ENCODE data around the gene INPP5D.

Gene INPP5D

GRCh38 chr2:233247116-233247515, 187.0 kb downstream of the INPP5D start:
- no peak for DNase-seq (ENCODE audit: low spot score)
- TF ChIP-seq, protein P1, sequence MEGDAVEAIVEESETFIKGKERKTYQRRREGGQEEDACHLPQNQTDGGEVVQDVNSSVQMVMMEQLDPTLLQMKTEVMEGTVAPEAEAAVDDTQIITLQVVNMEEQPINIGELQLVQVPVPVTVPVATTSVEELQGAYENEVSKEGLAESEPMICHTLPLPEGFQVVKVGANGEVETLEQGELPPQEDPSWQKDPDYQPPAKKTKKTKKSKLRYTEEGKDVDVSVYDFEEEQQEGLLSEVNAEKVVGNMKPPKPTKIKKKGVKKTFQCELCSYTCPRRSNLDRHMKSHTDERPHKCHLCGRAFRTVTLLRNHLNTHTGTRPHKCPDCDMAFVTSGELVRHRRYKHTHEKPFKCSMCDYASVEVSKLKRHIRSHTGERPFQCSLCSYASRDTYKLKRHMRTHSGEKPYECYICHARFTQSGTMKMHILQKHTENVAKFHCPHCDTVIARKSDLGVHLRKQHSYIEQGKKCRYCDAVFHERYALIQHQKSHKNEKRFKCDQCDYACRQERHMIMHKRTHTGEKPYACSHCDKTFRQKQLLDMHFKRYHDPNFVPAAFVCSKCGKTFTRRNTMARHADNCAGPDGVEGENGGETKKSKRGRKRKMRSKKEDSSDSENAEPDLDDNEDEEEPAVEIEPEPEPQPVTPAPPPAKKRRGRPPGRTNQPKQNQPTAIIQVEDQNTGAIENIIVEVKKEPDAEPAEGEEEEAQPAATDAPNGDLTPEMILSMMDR (IDR thresholded peaks at IDR 0.05; ENCODE audit: extremely low read depth, missing control alignments), result no peak

DNA sequence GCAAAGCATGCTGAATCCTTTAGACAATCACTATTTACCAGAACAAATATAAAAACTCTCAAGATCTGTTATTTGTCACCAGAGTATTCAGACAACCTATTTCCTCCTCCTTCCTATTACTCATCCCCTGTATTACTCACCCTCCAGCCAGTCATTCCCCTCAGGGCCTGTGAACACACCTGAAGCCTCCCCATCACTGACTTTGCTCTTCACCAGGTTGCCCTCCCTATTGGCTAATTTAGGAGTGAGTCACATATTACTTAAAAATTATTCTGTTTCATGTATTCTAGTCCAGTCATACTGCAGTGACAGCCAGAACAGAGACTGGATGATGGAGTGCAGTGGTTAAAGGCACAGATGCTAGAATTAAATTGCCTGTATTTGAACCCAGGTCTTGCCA, 187.6 kb downstream of the INPP5D start:
- TF ChIP-seq, protein P1 (IDR thresholded peaks at IDR 0.05; ENCODE audit: extremely low read depth, missing control alignments), result no peak
- DNase-seq (ENCODE audit: low spot score), result no peak

DNA sequence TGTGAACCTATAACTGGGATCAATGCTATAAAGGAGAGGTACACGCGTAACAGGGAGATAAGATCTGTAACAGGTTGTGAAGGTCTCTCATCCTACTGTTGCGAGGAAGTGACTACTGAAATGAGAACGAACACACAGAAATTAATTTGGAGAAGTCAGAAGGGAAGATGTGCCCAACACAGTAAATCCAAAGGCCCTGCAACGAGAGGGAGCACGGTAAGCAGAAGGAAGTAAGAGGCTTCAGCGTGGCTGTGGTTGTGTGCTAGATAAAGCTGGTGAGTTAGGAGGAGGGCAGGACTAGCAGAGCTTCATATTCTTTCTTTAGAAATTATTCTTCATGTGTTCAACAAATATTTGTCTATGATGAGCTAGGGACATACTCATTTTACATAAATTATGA, 188.9 kb downstream of the INPP5D start:
- DNase-seq (ENCODE audit: low spot score), result no peak
- TF ChIP-seq, protein P1 (IDR thresholded peaks at IDR 0.05; ENCODE audit: extremely low read depth, missing control alignments), result no peak

- TF ChIP-seq, protein P1 (IDR thresholded peaks at IDR 0.05; ENCODE audit: extremely low read depth, missing control alignments), result no peak
- no peak for DNase-seq (ENCODE audit: low spot score)
Measured at GRCh38 chr2:233250568-233250967, 190.4 kb downstream of the INPP5D start.

DNA sequence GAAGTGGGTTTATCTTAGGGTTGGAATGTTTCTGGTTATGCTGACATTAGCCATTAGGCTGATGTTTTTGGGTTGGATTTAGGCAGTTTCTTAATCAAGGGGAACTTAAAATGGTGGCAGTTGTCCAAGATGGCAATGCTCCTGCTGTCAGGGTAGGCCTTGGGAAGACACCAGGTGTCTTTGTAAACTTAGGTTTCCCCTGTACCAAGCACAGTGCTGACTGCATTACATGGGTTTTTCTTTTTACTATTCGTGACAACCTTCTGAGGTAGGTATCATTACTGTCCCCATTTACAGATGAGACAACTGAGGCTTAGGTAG, 190.8 kb downstream of the INPP5D start:
- DNase-seq (ENCODE audit: low spot score), result no peak
- TF ChIP-seq, protein P1 (IDR thresholded peaks at IDR 0.05; ENCODE audit: extremely low read depth, missing control alignments), result no peak

GRCh38 chr2:233251306-233252116, 191.4 kb downstream of the INPP5D start, which contains the start of gene ATG16L1:
ATG16L1 (plus strand) TSS chr2:233251673; CDS start chr2:233251828, 155 bp downstream.
- TF ChIP-seq, protein P1 (IDR thresholded peaks at IDR 0.05; ENCODE audit: extremely low read depth, missing control alignments), result peak; percentile 94
- peak; percentile 99 for DNase-seq (ENCODE audit: low spot score)

DNA sequence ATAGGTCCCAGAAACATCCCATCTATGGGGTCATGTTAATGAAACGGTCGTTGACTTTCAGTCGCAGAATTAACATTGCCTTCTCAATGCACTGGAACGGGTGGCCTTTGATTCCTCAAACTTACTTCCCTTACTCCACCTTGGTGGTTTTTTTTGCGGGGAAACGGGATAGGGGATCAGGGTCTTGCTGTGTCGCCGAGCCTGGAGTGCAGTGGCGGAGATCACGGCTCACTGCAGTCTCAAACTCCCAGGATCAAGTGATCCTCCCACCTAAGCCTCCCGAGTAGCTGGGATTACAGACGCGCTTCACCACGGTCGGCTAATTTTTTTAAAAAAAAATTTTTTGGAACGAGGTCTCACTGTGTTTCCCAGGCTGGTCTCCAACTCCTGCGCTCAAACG, 192.1 kb downstream of the INPP5D start:
- no peak for DNase-seq (ENCODE audit: low spot score)
- TF ChIP-seq, protein P1 (IDR thresholded peaks at IDR 0.05; ENCODE audit: extremely low read depth, missing control alignments), result no peak

Measured in GM20000 (cell line).